SK-N-SH (cell line): ENCODE measurements around the gene SLC12A7. TPM values are rescaled to one million over a fixed set of nuclear protein-coding genes. Genes with fewer than 3 reads are reported as not detected.

Experiments used
- CTCF ChIA-PET: fragments of 300-600, 350-600 bp; formaldehyde crosslinking; extraction: SDS; loops from one replicate; lab custom pipeline; 2021; lab: Yijun Ruan, JAX
- POLR2A ChIA-PET: fragments of 350-600 bp; sonication (Branson Sonifier 250); formaldehyde crosslinking; extraction: SDS; loops from one replicate; lab custom pipeline; 2020; ENCODE audit warnings: antibody characterized with exemption, inconsistent platforms; lab: Yijun Ruan, JAX
- DNase-seq: peaks from one replicate; pipeline ENCODE4 v3.0.0; 2012
- H2AFZ ChIP-seq: fragments of 200-600 bp; sonication (generic); 2 replicates; pipeline ENCODE4 v1.8.1; 2016; ENCODE audit warnings: antibody characterized with exemption, mild to moderate bottlenecking, low read depth
- H3F3A ChIP-seq: fragments of 200-600 bp; sonication (generic); replicated peaks from 2 replicates; pipeline ENCODE3; 2016; ENCODE audit warnings: antibody characterized with exemption, mild to moderate bottlenecking; ENCODE audit not compliant: insufficient read depth
- H3K27ac ChIP-seq, 2 experiments: fragments of 200-500 bp in 1 of 2; fragments of 200-600 bp in 1 of 2; sonication (Bioruptor generic) in 1 of 2; sonication (generic), shearing (Covaris generic) in 1 of 2; 2 replicates each; pipeline versions ENCODE4 v1.5.1 to v1.6.1; 2014 to 2016; ENCODE audit warnings: low read depth in 2 of 2, inconsistent platforms in 1 of 2, low read length in 1 of 2, mild to moderate bottlenecking in 1 of 2, mixed read lengths in 1 of 2
- H3K27me3 ChIP-seq: fragments of 200-600 bp; sonication (generic), shearing (Covaris generic); 2 replicates; pipeline ENCODE4 v1.6.1; 2016; ENCODE audit warnings: mixed run types; ENCODE audit not compliant: insufficient read depth
- H3K36me3 ChIP-seq, 2 experiments: fragments of 200-500 bp in 1 of 2; fragments of 200-600 bp in 1 of 2; sonication (Bioruptor generic) in 1 of 2; sonication (generic) in 1 of 2; replicated peaks in 1 of 2; 2 replicates each; pipeline versions ENCODE3 to v1.5.1; 2014 to 2016; ENCODE audit warnings: low read length in 1 of 2, mild to moderate bottlenecking in 1 of 2; ENCODE audit not compliant: insufficient read depth in 2 of 2, control insufficient read depth in 1 of 2
- H3K4me1 ChIP-seq, 2 experiments: fragments of 200-500 bp in 1 of 2; fragments of 200-600 bp in 1 of 2; sonication (Bioruptor generic) in 1 of 2; sonication (generic), shearing (Covaris generic) in 1 of 2; 2 replicates each; pipeline versions ENCODE4 v1.5.1 to v1.6.1; 2014 to 2016; ENCODE audit warnings: low read depth in 1 of 2, low read length in 1 of 2, mixed run types in 1 of 2; ENCODE audit not compliant: insufficient read depth in 2 of 2, control insufficient read depth in 1 of 2
- H3K4me2 ChIP-seq: fragments of 200-600 bp; sonication (generic), shearing (Covaris generic); 2 replicates; pipeline ENCODE4 v1.6.1; 2017; ENCODE audit warnings: mixed run types
- H3K4me3 ChIP-seq, 2 experiments: fragments of 200-500 bp in 1 of 2; fragments of 200-600 bp in 1 of 2; sonication (Bioruptor generic) in 1 of 2; sonication (generic), shearing (Covaris generic) in 1 of 2; 2 replicates each; pipeline versions ENCODE4 v1.5.1 to v1.8.1; 2014 to 2016; ENCODE audit warnings: low read depth in 2 of 2, inconsistent platforms in 1 of 2, low read length in 1 of 2, mild to moderate bottlenecking in 1 of 2, mixed read lengths in 1 of 2, moderate library complexity in 1 of 2
- H3K79me2 ChIP-seq: fragments of 200-600 bp; sonication (generic); 2 replicates; pipeline ENCODE4 v1.8.1; 2017; ENCODE audit warnings: mild to moderate bottlenecking; ENCODE audit not compliant: insufficient read depth
- H3K9ac ChIP-seq: fragments of 200-600 bp; sonication (generic); 2 replicates; pipeline ENCODE4 v1.6.1; 2017; ENCODE audit warnings: mixed run types
- H3K9me2 ChIP-seq: fragments of 200-600 bp; sonication (generic); 2 replicates; pipeline ENCODE4 v1.6.1; 2017; ENCODE audit warnings: mixed run types
- H3K9me3 ChIP-seq: fragments of 200-600 bp; sonication (generic); 2 replicates; pipeline ENCODE4 v1.6.1; 2017; ENCODE audit warnings: mixed run types, mild to moderate bottlenecking, moderate library complexity
- H4K20me1 ChIP-seq: fragments of 200-600 bp; sonication (generic); 2 replicates; pipeline ENCODE4 v1.6.1; 2017; ENCODE audit warnings: mild to moderate bottlenecking, mixed run types; ENCODE audit not compliant: insufficient read depth
- FOSL2 ChIP-seq: IDR thresholded peaks from 2 replicates; pipeline ENCODE4 v1.4.0; 2012; ENCODE audit warnings: low read depth, mild to moderate bottlenecking, moderate library complexity, borderline replicate concordance
- IRF3 ChIP-seq: fragments of 150-350 bp; IDR thresholded peaks from 2 replicates; pipeline ENCODE4 v1.6.1; 2016; ENCODE audit warnings: mild to moderate bottlenecking, low read depth, low read length
- MEF2A ChIP-seq: IDR thresholded peaks from 2 replicates; pipeline ENCODE4 v1.4.0; 2012; ENCODE audit warnings: low read depth, borderline replicate concordance
- RFX5 ChIP-seq: IDR thresholded peaks from 2 replicates; pipeline ENCODE4 v1.6.1; 2012; ENCODE audit warnings: mild to moderate bottlenecking, improper control_type of control experiment, low read length
- TAF1 ChIP-seq: IDR thresholded peaks from 2 replicates; pipeline ENCODE4 v1.6.1; 2012; ENCODE audit warnings: low read depth, mild to moderate bottlenecking, low read length, moderate library complexity, borderline replicate concordance
- TEAD4 ChIP-seq: IDR thresholded peaks from 2 replicates; pipeline ENCODE4 v1.4.0; 2012; ENCODE audit warnings: mild to moderate bottlenecking, borderline replicate concordance; ENCODE audit not compliant: insufficient read depth
- YY1 ChIP-seq: IDR thresholded peaks from 2 replicates; pipeline ENCODE4 v1.4.0; 2012; ENCODE audit warnings: low read depth, mild to moderate bottlenecking
- WGBS: methylation state at CpG from one replicate; pipeline ENCODE4 v1.1.6; 2017; ENCODE audit warnings: low lambda C conversion rate; 5-methylcytosine and 5-hydroxymethylcytosine counted together
- polyA plus RNA-seq, 3 experiments: library from polyadenylated mRNA; depleted of rRNA; stranded (reverse); fragments of >200 nt; gene quantifications; 2 replicates each; pipeline ENCODE4 v1.2.3, GENCODE V29; 2012
- TF ChIP-seq, protein P1 (sequence below): IDR thresholded peaks from 2 replicates; pipeline ENCODE4 v1.4.0; 2012; ENCODE audit warnings: low read depth, borderline replicate concordance

Gene SLC12A7
- polyA plus RNA-seq, 1 of the 3 experiments (the other 2 are of a cell fraction) = 2.6 TPM

- Histone ChIP-seq H2AFZ (no peak overlapping the region), H3K4me2 (no peak overlapping the region), H3K36me3 (no peaks in the 10 kb centered on the region), H3K27ac (no peak overlapping the region), H3K9ac (no peak overlapping the region), H3K4me3 (no peak overlapping the region), H4K20me1 (no peaks in the 10 kb centered on the region), H3K4me1 (no peaks in the 10 kb centered on the region; a peak in 1 of 4 replicates), H3F3A (no peaks in the 10 kb centered on the region), H3K9me2 (no peaks in the 10 kb centered on the region), H3K9me3 (no peaks in the 10 kb centered on the region), H3K27me3 (no peaks in the 10 kb centered on the region), H3K79me2 (no peaks in the 10 kb centered on the region)
- 71% methylated on average over 12 of the region's 19 CpGs for WGBS
- POLR2A ChIA-PET = no interaction called here
- peak; percentile 21 for DNase-seq
- TF ChIP-seq FOSL2 = no peak
- TF ChIP-seq, protein P1, sequence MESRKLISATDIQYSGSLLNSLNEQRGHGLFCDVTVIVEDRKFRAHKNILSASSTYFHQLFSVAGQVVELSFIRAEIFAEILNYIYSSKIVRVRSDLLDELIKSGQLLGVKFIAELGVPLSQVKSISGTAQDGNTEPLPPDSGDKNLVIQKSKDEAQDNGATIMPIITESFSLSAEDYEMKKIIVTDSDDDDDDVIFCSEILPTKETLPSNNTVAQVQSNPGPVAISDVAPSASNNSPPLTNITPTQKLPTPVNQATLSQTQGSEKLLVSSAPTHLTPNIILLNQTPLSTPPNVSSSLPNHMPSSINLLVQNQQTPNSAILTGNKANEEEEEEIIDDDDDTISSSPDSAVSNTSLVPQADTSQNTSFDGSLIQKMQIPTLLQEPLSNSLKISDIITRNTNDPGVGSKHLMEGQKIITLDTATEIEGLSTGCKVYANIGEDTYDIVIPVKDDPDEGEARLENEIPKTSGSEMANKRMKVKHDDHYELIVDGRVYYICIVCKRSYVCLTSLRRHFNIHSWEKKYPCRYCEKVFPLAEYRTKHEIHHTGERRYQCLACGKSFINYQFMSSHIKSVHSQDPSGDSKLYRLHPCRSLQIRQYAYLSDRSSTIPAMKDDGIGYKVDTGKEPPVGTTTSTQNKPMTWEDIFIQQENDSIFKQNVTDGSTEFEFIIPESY = no peak
- TF ChIP-seq YY1 = no peak
- TF ChIP-seq TAF1 = no peak
- TF ChIP-seq RFX5 = no peak
- TF ChIP-seq MEF2A = no peak
- TF ChIP-seq TEAD4 = no peak
- CTCF ChIA-PET = interaction anchor here (1.0 to 1.6 kb wide), 5 partner anchors 9 to 177 kb away, joined by 3 to 5 read pairs (median 3); no protein-coding TSS in a partner anchor
Observed at GRCh38 chr5:1031306-1031959, 80.4 kb downstream of the SLC12A7 start.

- H3K27ac ChIP-seq = no peak overlapping the region
- peak; percentile 28 for DNase-seq
- no peak for TF ChIP-seq IRF3
- TF ChIP-seq TEAD4 = no peak
- H3K27me3 ChIP-seq = no peaks in the 10 kb centered on the region
- H3K4me3 ChIP-seq = no peak overlapping the region
- ChIA-PET POLR2A (no interaction called here), CTCF (interaction anchor here (0.9 to 1.6 kb wide), 4 partner anchors 97 to 178 kb away, joined by 3 to 5 read pairs (median 4); no protein-coding TSS in a partner anchor)
- WGBS = 62% methylated on average over 4 of the region's 10 CpGs
- no peaks in the 10 kb centered on the region for H3F3A ChIP-seq
- no peaks in the 10 kb centered on the region for H3K36me3 ChIP-seq
- H3K9me3 ChIP-seq = no peaks in the 10 kb centered on the region
- H2AFZ ChIP-seq = no peak overlapping the region
- H4K20me1 ChIP-seq = no peaks in the 10 kb centered on the region
- H3K79me2 ChIP-seq = no peaks in the 10 kb centered on the region
- H3K9ac ChIP-seq = no peak overlapping the region
- H3K9me2 ChIP-seq = no peaks in the 10 kb centered on the region
- no peaks in the 10 kb centered on the region; a peak in 1 of 4 replicates for H3K4me1 ChIP-seq
- no peak overlapping the region for H3K4me2 ChIP-seq
Observed at GRCh38 chr5:1030801-1031271, 81.0 kb downstream of the SLC12A7 start.
